Heart left ventricle (tissue), 16 donors: ENCODE results near the gene RAB3GAP1. TPM values are rescaled to one million over a fixed set of nuclear protein-coding genes. Genes with fewer than 3 reads are reported as not detected.

ENCODE experiments used
- ATAC-seq, 4 donors: fragments of 200-7000 bp; cut with Tn5 transposase; one replicate each; pipeline ENCODE4 v1.9.1; 2020 to 2022; ENCODE audit warnings: moderate library complexity in 4 of 4, mild to moderate bottlenecking in 3 of 4, moderate number of reproducible peaks in 1 of 4
- DNase-seq, 5 donors: peaks; one replicate each; pipeline ENCODE4 v3.0.0-alpha.2; 2020
- H3K27ac ChIP-seq, 12 donors: fragments of 200-600 bp; sonication (generic) in 4 of 12; one replicate each; pipeline versions ENCODE4 v1.5.0 to v1.8.0; 2016 to 2022; ENCODE audit warnings: mild to moderate bottlenecking in 2 of 12
- H3K27me3 ChIP-seq, 9 donors: fragments of 200-600 bp; sonication (generic) in 2 of 9; one replicate each; pipeline versions ENCODE4 v1.5.1 to v1.8.0; 2016 to 2022; ENCODE audit warnings: mild to moderate bottlenecking in 3 of 9
- H3K36me3 ChIP-seq, 9 donors: fragments of 200-600 bp; sonication (generic) in 2 of 9; one replicate each; pipeline versions ENCODE4 v1.5.0 to v1.8.0; 2018 to 2022; ENCODE audit warnings: mild to moderate bottlenecking in 2 of 9
- H3K4me1 ChIP-seq, 12 donors: fragments of 200-600 bp; sonication (generic) in 4 of 12; one replicate each; pipeline versions ENCODE4 v1.5.0 to v1.8.0; 2016 to 2022; ENCODE audit warnings: mild to moderate bottlenecking in 3 of 12
- H3K4me3 ChIP-seq, 12 donors: fragments of 200-600 bp; sonication (generic) in 4 of 12; one replicate each; pipeline versions ENCODE4 v1.5.0 to v1.8.0; 2017 to 2022; ENCODE audit warnings: mild to moderate bottlenecking in 9 of 12, moderate library complexity in 4 of 12
- H3K9me3 ChIP-seq, 12 donors: fragments of 200-600 bp; sonication (generic) in 4 of 12; one replicate each; pipeline versions ENCODE4 v1.5.0 to v1.8.0; 2016 to 2022; ENCODE audit warnings: mild to moderate bottlenecking in 1 of 12
- CTCF ChIP-seq, 12 donors: fragments of 200-600 bp; sonication (generic) in 4 of 12; IDR thresholded peaks; one replicate each; pipeline versions ENCODE4 v1.5.0 to v1.8.0; 2018 to 2022; ENCODE audit warnings: antibody characterized with exemption in 12 of 12, mild to moderate bottlenecking in 5 of 12
- POLR2A ChIP-seq, 2 donors: fragments of 450-650 bp; IDR thresholded peaks; one replicate each; pipeline ENCODE4 v1.6.1; 2017; ENCODE audit warnings: antibody characterized with exemption in 2 of 2, mild to moderate bottlenecking in 2 of 2, moderate library complexity in 2 of 2
- WGBS, 4 donors: extraction: QIAGEN DNeasy Blood & Tissue Kit in 2 of 4; methylation state at CpG; one replicate each; pipeline versions ENCODE4 v1.1.5 to v1.1.7; 2013 to 2018; 5-methylcytosine and 5-hydroxymethylcytosine counted together
- intact Hi-C, 10 donors: fragments of 100-400 bp; cut with DNase I; formaldehyde crosslinking; loops; one replicate each; pipeline versions ENCODE4 v1.11.1 to v1.14.2; 2022
- polyA plus RNA-seq, 2 donors: library from polyadenylated mRNA; stranded (reverse); fragments of 200-250 nt; gene quantifications; one replicate each; pipeline ENCODE4 v1.2.3, GENCODE V29; 2013
- total RNA-seq, 9 donors: library from RNA; depleted of rRNA in 2 of 9; stranded (reverse); fragments of >200 nt in 2 of 9; fragmentation: NEBNext Ultra II Directional in 3 of 9; extraction: Animal tissue kit (Norgen Biotek cat#: 25700) in 3 of 9; gene quantifications; one replicate each; pipeline versions ENCODE4 v1.1.0 to v1.2.4, GENCODE V29; 2016 to 2023
- donor health status: ischemic (EF 13 %, LVEDD 7.1; RV severe dilation, severe dysfunction).
- donor health status: healthy with polysubstance abuse.
- donor health status: DM: no; HTN: yes; CAD: no.
- donor health status: DM: no; HTN: no; CAD: no.
- donor health status: ischemic (EF 25% LVEDD 6.9; RV normal size, moderate dysfunction).
- donor health status: ischemic (EF 25% LVEDD 5.7; RV mildly dilated, moderate dysfunction).
- donor health status: healthy.
- donor health status: DM: yes; HTN: yes; CAD: no.
- donor health status: ischemic (EF 35%, LVEDD 5.7; RV mildly dilated, moderate dysfunction).
- donor health status: nonischemic (EF 11% LVEDD 7.7; RV severe dilation, severe dysfunction).
- donor health status: DM: yes; HTN: yes; CAD: no.
- donor health status: PGD.
- donor health status: ischemic (EF 29% LVEDD 5.4; RV normal size, mild dysfunction).
- donor health status: nonischemic (EF 23%, LVEDD 6.1; RV moderate dilation, normal function).

The RAB3GAP1 gene
- total and polyA plus RNA-seq, 11 donors: 16.7 to 63.6 (median 47.2) TPM

GRCh38 chr2:135047300-135047699 is 4.8 kb upstream of the RAB3GAP1 start, which contains the start of gene MAP3K19:
MAP3K19 (minus strand) TSS chr2:135047447; CDS start chr2:135024647, 22,800 bp downstream.
- no peaks in the 10 kb centered on the region for H3K9me3 ChIP-seq
- TF ChIP-seq POLR2A (IDR thresholded peaks at IDR 0.05): no peak
- TF ChIP-seq CTCF (IDR thresholded peaks at IDR 0.05): no peak
- intact Hi-C loops: no loop called here

DNA sequence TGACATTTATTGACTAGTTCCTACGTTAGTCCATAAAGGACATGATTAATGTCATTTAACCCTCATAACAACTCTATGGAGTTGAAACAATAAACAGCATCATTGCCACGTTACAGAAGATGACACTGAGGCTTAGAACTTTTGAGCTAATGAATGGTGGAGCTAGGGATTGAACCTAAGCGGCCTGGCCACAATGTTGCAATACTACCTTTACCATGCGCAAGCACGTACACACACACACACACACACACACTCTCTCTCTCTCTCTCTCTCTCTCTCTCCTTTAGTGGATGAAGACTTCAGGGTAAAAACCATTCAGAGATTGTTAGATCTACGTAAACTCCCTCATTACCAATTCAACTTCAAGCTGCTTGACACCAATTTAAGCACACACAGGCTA is 4.0 kb upstream of the RAB3GAP1 start:
- no peak for DNase-seq
- intact Hi-C loops: no loop called here
- ATAC-seq: no peak
- TF ChIP-seq POLR2A (IDR thresholded peaks at IDR 0.05) (no peak), CTCF (IDR thresholded peaks at IDR 0.05) (no peak)
- H3K4me3 ChIP-seq: no peak overlapping the region
- H3K27ac ChIP-seq: no peak overlapping the region
- WGBS, 4 donors: 87 to 90% (median 88%) methylated on average over 6 of the region's 6 CpGs
- no peaks in the 10 kb centered on the region for H3K36me3 ChIP-seq
- H3K9me3 ChIP-seq: no peaks in the 10 kb centered on the region
- peaks cover 0 to 16% (median 5%) of the 10 kb centered on the region in 12 donors for H3K4me1 ChIP-seq
- peaks cover 0 to 3% (median 0%) of the 10 kb centered on the region in 9 donors for H3K27me3 ChIP-seq

More at GRCh38 chr2:135047300-135047699, 4.8 kb upstream of the RAB3GAP1 start, which contains the start of gene MAP3K19:
- peaks cover 0 to 3% (median 0%) of the 10 kb centered on the region in 9 donors for H3K27me3 ChIP-seq
- ATAC-seq (no peak), DNase-seq (no peak)
- H3K4me1 ChIP-seq: peaks cover 0 to 13% (median 2%) of the 10 kb centered on the region in 12 donors
- H3K27ac ChIP-seq: no peak within 1 kb of the TSS
- H3K4me3 ChIP-seq: no peak within 1 kb of the TSS
- no peaks in the 10 kb centered on the region for H3K36me3 ChIP-seq

- H3K4me1 ChIP-seq: peaks cover 4 to 36% (median 25%) of the 10 kb centered on the region in 12 donors
- peaks cover 0 to under 1% (median 0%) of the 10 kb centered on the region in 9 donors for H3K27me3 ChIP-seq
- intact Hi-C loops: loop anchor here in 2 of 10 donors (5.0 kb wide), 2 partner anchors 482 to 692 kb away; partner anchors contain the start of genes R3HDM1 (in 1 of the 2), UBXN4 (in 1 of the 2) and ZRANB3 (in 1 of the 2)
- H3K36me3 ChIP-seq: no peaks in the 10 kb centered on the region
- H3K27ac ChIP-seq: peak overlapping the region in 7 of 12 donors; percentile 4 to 59 (median 42)
- H3K9me3 ChIP-seq: no peaks in the 10 kb centered on the region
- no peak for TF ChIP-seq CTCF (IDR thresholded peaks at IDR 0.05)
- TF ChIP-seq POLR2A (IDR thresholded peaks at IDR 0.05): no peak
- WGBS, 4 donors: 56 to 64% (median 57%) methylated on average over 3 of the region's 3 CpGs
- DNase-seq (no peak), ATAC-seq (no peak)
- no peak overlapping the region for H3K4me3 ChIP-seq
Observed at GRCh38 chr2:135050132-135050531, 2.0 kb upstream of the RAB3GAP1 start.

GRCh38 chr2:135050684-135051083 is 1.4 kb upstream of the RAB3GAP1 start:
- no peaks in the 10 kb centered on the region for H3K36me3 ChIP-seq
- no peaks in the 10 kb centered on the region for H3K9me3 ChIP-seq
- 47 to 58% (median 55%) methylated on average over 6 of the region's 6 CpGs for WGBS, 4 donors
- H3K27ac ChIP-seq: peak overlapping the region in 8 of 12 donors; percentile 4 to 59 (median 32)
- no peak for DNase-seq
- no peak overlapping the region for H3K4me3 ChIP-seq
- TF ChIP-seq POLR2A (IDR thresholded peaks at IDR 0.05): no peak
- no peak for TF ChIP-seq CTCF (IDR thresholded peaks at IDR 0.05)
- H3K4me1 ChIP-seq: peaks cover 4 to 40% (median 29%) of the 10 kb centered on the region in 12 donors
- no peaks in the 10 kb centered on the region for H3K27me3 ChIP-seq
- ATAC-seq: peak; percentile 36 to 72 (median 42)
- intact Hi-C loops: loop anchor here in 2 of 10 donors (5.0 kb wide), 2 partner anchors 482 to 692 kb away; partner anchors contain the start of genes R3HDM1 (in 1 of the 2), UBXN4 (in 1 of the 2) and ZRANB3 (in 1 of the 2)
